ENCODE results near the gene KIF2C.
A peak's percentile ranks its signal among the peaks of the same experiment; 100 is the strongest.
"Not testable (repeated sequence)": the region's sequence is repeated elsewhere in the genome, so short reads cannot be mapped to it uniquely, and the experiment has no call there.

KIF2C gene

DNA sequence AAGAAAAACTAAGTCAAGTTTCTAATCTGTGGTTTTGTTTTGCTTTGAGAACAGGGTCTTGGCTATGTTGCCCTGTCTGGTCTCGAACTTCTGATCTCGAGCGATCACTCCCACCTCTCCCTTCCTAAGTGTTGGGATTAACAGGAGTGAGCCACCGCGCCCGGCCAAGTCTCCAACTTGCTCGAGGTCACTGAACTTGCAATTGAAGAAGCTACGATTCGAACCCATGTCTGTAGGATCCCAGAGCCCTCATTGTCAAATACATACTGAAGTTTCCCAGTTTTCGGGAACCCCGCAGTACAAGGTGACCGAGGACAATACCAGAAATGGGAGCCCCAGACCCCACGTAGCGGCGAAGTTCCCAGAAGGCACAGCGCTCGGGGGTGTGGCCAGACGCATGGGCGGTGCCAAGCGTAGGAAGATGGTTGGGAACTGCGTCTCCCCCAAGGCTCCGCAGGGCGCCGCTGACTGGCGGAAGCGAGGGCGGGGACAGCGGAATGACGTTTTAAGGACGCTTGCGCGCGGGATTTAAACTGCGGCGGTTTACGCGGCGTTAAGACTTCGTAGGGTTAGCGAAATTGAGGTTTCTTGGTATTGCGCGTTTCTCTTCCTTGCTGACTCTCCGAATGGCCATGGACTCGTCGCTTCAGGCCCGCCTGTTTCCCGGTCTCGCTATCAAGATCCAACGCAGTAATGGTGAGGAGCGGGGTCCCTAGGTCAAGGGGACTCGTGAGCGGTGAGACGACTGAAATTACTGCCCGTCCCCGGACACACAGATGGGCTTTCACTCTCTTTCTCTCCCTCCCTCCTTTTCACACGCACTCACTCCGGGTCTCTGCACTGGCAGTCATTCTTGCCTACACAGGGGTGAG is at the start of gene KIF2C:
TSS of gene KIF2C (plus strand) at position 531 of the 872 bp plus-strand sequence. CDS start at position 627, 96 bp downstream.
- peak; percentile 99 for DNase-seq

DNA sequence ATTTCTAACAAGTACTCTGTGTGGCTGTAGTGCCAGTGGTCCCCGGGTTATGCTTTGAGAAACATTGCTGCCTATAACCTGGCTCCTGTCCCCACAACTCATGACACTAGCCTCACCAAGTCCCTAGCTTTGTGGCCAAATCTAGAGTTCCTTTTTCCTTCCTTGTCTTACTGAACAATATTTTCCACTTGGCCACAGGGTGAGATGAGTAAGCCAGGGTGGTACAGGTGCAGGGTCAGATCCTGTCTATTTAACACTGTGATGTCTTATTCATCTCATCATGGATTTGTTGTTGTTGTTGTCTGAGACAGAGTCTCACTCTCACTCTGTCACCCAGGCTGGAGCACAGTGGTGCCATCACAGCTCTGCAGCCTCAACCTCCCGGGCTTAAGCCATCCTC is 46.5 kb upstream of the KIF2C start:
- DNase-seq, result no peak

DNA sequence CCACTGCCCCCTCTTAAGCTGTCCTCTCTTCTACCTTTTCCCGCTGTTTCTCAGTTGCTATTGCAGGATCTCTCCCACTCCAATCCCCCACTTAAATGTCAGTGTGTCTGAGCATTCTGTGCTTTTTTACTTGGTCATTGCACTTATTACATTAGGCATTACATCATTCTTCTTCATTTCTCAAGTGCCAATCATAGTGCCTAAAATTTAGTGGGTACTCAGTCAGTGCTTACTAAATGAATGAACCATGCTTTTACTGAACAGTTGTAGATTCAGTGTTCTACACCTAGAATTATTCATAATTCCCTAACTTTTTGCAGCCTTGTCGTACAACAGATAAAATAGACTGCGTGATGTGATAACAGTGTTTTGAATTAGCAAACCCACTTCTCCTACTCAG is 45.7 kb upstream of the KIF2C start:
- DNase-seq, result no peak

DNA sequence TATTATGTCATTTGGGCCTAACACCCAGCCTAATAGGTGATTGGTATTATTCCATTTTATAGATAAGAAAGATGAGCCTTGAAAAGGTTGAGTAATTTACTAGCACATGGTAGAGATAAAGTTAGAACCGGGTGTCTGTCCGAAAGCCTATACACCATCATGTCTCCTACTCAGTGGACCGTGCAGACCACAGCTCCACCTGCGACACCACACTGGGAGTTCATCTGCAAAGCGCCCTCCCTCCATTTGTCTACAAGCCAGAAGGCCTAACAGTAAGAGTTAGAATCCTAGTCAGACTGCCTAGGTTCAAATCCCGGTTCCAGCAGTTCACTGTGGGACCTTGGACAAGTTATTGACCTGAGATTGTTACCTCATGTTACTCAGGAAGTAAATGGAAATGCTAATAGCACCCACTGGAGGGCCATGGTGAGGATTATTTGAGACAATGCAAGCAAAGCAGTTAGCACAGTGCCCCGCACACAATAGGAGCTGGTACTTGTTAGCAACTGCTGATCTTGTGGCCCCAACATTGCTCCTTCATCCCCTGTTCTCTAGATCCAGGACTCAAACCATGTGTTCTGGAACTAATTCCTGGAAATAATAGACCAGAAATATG is 44.7 kb upstream of the KIF2C start:
- DNase-seq, result no peak

DNA sequence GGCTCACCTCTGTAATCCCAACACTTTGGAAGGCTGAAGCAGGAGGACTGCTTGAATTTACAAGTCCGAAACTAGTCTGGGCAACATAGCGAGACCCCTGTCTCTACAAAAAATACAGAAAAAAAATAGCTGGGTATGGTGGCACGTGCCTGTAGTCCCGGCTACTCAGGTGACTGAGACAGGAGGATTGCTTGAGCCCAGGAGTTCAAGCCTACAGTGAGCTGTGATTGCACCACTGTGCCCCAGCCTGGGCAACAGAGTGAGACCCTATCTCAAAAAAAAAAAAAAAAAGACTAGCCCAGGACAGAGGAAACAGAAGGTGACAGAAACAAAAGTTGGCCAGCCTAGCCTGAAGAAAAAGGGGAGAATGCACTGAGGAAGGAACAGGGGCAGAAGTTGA is 44.0 kb upstream of the KIF2C start:
- DNase-seq, result no peak

DNA sequence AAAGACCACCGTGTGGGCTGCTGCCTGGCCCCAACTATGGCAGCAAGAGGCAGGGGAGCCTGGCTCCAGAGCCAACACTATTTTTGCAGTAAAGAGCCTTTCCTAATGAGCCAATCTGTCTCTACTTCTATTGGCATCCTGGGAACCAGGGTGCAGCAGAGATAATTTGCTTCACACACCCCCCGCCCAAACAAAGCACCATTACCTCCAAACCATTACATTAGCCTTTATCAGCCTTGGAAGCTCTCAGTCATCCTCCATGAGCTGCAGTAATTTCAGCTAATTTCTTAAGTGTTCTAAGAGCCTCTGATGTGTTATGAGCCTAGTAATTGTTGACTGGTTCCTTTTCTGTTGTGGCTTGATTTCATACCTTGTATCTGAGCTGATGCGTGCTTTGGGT is 43.5 kb upstream of the KIF2C start:
- DNase-seq, result no peak

DNA sequence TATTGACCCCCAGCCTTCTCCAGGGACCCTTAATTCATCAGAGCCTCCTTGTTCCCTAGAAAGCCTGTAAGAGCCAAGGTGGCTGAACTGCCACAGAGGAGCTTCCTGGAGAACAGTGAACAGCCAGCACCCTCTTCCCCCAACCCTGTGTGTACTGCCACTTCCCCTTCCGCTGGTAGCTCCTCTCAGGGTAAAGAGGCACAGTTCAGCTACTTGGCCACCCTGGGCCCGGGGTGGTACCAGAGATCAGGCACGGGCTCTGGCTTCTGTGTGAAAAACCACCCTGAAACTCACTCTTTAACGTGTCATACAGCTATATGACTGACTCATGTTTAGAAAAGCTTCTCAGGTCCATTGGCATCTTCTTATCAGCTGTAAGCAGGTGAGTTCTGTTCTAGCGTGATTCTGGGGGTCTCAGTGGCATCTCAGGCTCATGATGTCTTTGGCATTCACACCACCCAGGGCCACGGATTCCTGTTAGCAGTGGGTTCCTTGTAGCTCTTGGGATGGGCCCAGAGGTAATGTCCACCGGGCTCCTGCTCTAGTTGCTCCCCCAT is 42.8 kb upstream of the KIF2C start:
- DNase-seq, result no peak

DNA sequence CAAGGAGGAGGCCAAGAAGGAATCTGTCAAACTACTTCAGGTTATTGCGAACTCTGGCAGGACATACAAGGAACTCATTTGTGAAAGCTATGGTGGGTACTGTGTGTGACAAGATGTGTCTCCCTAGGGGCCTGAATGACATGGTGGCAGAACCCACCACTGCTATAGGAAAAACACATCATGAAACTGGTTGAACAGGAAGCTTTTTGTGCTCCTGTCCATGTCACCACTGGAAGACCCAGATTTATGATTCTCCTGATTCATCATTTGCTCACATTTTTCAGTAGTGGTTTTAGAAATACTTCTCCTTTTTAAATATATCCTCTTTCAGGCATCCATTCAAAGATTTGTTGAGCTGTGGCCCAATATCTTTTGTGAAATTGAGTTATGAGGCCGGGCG is 41.5 kb upstream of the KIF2C start:
- no peak for DNase-seq

DNA sequence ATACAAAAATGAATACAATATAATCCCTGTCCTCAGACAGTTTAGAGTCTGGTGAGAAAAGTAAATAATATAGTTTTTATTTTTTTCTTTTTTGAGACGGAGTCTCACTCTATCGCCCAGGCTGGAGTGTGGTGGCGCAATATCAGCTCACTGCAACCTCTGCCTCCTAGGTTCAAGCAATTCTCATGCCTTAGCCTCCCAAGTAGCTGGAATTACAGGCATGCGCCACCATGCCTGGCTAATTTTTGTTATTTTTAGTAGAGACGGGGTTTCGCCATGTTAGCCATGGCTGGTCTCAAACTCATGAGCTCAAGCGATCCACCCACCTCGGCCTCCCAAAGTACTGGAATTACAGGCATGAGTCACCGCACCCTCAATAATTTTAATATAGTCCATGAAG is 40.3 kb upstream of the KIF2C start:
- not testable (repeated sequence) for DNase-seq

DNA sequence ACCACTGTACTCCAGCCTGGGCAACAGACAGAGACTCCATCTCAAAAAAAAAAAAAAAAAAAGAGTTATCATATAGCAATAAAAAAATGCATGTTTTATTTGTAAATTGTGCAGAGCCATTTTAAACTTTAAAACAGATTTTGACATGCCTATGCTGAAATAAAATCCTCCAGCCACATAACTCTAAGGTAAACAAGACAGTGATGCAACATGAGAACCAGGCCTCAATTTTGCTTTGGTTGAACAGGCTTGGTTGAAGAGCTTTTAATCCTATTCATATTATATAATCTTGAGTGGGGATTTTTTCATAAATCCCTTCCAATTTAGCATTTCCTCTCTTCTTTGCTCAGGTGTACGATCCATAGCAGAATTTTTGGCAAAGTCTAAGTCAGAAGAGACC is 39.1 kb upstream of the KIF2C start:
- DNase-seq, result peak; percentile 24

DNA sequence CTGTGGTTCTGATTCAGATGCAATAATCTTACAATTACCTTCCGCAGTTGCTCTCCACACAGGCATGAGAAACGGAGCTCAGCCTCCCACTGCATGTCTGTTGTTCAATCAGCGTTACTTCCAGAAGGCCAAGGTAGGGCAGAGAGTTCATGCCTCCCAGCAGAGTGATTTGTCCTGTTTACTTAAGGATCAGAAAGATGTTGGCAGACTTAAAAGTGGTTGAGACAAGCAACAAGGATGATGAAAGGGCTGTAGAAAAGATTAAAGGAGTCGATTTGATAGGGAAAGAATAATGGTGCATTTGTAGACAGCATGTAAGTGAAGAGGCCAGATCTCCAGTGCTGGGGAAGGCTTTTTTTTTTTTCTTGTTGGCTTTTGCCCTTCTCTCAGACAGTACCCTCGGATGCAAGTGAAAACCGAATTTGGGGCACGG is 38.5 kb upstream of the KIF2C start:
- no peak for DNase-seq

DNA sequence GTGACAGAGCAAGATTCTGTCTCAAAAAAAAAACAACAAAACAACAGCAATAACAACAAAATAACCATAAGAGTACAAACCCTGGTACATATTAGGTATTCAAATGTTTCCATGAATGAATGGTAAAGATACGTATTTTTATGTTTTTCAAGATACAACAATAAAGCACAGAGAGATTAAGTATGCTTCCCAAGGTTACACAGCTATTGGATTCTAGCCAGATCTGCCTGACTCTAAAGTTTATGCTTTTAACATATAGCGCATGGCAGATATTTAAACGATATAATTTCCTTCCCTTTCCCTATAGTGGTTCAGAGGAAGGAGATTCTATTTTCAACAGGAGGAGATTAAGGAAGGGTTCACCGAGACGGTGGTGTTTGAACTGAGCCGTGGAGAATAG is 34.2 kb upstream of the KIF2C start:
- no peak for DNase-seq

DNA sequence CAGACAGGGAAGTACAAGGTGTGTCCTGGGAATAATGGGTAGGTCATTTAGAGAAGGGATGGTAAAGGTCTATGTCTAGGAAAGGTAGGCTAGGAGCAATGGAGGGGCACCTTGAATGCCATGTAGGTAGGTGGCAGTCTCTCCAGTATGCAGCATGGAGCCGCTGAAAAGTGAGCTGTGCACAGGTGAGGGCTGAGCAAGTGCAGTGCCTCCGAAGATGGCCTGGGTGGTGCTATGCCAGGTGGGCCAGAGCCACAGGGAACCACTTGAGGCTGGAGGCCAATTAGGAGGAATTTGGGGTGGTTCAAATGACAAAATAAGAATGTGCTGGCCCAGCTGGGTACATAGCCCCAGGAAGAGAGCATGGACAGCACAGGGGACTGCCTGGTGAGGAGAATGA is 33.7 kb upstream of the KIF2C start:
- no peak for DNase-seq

DNA sequence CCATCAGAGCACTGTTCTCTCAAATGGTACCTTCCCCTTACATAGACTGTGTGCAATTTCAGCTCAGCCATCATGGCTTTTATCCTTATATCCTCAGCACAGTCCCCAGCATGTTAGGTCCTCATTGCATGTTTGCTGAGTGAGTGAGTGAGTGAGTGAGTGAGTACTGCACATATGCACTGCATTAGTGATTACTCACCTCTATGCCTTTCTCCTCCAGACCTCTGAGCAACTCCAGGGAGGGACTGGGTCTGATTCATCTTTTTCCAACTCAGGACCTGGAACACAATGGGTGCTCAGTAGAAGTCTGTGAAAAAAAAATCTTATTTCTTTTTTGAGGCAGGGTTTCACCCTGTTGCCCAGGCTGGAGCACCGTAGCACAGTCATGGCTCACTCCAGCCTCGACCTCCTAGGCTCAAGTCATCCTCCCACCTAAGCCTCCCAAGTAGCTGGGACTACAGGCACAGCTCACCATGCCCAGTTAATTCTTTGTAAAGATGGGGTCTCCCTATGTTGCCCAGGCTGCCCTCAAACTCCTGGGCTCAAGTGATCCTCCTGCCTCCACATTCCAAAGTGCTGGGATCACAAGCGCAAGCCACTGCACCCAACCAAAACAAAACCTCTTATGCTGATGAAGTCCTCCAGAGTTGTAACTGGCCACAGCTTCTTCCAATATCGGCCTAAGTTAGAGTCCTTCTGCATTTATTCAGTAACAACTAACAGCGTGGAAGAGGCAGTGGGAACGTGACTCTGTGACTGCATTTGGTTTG is 32.3 kb upstream of the KIF2C start:
- peak; percentile 47 for DNase-seq

DNA sequence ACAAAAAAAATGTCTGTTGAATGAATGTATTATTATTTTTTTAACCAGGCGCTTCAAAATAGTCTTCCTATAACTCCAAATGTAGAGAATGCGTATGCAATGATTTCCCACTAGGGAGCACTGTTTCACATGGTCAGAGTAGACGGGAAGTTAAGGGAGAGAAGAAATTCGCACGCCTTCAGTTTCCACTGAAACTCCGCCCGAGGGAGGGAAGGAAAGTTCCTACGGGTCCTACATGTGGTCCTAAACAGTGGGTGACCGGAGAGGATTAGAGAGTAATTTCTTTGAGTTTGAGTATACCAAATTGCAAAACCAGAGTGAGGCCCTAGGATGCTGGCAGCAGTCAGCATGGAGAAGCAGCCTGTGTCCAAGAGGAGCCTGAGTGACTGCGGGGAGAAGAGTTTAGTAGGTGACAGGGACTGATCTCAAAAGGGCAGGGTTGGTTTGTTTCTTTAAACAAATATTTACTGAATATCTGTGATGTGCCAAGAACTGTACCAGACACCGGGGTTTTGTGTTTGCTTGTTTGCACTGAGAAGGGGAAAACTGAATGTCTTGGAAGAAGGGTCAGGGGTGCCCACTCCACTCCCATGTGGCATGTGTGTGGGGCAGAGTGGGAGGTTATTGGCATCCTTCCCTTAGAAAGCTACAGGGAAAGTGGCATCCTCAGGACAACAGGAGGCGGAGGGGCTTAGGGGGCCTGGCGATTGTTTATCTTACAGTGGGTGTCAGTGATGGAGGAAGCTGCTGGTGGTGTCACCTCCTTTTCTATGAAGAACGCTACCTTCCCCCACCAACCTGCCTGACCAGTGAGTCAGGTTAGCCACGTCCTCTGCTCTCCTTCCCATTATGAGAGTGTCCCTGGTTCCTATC is 31.4 kb upstream of the KIF2C start:
- DNase-seq, result peak; percentile 56

DNA sequence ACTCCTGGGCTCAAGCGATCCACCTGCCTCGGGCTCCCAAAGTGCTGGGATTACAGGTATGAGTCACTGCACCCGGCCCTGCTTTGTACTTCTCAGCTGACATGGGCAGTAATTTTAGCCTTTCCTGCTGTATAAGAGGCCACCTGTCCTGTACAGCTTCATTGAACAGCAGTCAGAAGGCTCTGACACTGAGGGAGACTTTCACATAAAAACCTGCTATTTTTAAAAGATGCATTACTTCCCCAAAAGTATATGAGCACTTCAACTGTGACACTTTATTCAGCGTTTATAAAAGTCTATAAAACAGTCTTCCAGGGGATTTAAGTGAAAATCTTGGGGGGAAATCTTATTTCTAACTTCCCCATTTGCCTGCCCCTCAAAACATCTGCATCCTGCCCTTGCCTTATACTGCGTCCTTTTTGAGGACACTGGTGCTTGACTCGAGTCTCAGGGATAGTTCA is 26.3 kb upstream of the KIF2C start:
- DNase-seq, result peak; percentile 96

DNA sequence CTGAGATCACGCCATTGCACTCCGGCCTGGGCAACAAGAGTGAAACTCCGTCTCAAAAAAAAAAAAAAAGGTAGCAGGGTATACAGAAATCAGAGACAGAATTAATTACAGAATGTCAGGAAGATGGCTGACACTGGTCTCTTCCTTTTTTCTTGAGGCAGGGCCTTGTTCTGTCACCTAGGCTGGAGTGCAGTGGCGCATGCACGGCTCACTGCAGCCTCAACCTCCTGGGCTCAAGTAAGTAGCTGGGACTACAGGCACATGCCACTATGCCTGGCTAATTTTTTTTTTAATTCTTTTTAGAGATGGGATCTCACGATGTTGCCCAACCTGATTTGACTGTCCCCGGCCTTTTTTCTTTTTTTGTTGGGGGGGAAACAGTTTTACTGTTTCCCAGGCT is 25.1 kb upstream of the KIF2C start:
- no peak for DNase-seq

DNA sequence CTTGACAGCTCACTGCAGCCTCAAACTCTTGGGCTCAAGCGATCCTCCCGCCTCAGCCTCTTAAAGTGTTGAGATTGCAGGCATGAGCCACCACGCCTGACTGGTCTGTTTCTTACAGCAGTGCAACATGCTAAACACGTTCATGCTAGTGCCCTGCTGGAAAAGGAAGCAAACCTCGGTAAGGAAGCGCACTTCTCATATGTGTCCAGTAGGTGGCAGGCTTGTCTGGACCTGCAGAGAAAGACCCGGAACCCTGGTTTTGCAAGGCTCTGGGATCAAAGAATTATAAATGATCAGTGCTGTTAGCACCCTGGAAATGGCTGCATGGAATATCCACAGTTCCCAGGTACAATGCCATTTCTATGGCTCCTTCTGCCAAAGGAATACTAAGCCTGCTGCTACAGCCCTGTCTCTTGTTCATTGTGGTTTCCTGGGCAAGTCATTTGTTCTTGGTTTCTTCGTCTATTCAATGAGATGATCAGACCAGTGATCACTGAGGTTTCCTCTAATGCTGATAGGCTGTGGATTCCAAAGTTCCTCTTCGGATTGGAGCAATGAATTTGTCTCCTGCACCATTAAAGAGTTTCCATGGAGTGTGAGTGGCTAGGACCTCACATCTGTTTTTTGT is 24.6 kb upstream of the KIF2C start:
- peak; percentile 91 for DNase-seq

DNA sequence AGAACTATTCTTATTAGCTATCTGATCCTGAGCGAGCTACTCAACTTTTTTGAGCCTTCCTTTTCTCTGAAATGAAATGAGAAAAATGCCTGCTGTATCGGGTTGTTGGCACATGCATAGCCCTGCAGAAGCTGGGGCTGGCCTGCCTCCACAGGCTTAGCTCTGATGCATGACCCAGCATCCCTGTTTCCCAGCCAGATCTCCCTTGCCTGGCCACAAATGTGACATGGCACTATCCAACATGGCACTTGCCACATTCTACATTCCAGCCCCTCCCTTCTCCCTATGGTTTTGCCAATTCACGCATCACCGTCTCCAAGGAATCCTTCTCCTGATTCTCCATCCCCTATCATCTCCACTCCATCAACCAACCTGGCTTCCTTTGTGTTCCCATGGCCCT is 22.5 kb upstream of the KIF2C start:
- no peak for DNase-seq

DNA sequence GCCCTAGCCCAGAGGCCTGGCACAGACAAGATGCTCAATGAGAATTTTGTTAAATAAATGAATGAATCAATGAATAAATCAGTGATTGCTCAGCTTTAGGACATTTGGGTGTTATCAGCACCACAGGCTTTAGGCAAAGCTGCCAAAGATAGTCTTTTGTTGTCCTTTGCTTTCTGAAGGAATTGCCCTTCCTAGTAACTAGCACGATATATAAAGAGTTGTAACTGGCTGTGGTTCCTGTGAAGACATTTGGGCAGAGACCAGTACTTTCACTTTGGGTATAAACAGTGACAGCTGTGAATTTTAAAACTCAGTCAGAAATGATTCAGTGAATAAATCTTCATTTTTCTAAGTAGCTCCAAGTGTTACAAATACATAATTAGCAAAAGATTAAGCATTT is 22.0 kb upstream of the KIF2C start:
- DNase-seq, result no peak

DNA sequence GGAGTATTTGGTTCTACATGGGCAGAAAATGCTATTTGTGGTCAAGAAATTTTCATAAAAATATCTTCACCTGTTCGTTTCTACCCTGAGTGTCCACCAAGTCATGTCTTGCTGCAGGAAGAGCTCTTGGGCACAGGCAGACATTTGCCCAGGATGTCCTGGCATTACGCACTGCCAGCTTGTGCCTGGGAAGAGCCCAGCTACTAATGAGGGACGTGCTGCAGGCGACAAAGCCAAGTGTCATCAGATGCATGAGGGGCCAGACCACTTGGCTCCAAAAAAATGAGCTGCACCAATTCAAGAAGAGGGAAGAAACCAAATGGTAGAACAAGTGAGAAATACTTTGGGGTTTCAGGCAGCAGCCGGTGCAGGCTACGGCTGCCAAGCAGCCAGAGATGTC is 21.5 kb upstream of the KIF2C start:
- no peak for DNase-seq

DNA sequence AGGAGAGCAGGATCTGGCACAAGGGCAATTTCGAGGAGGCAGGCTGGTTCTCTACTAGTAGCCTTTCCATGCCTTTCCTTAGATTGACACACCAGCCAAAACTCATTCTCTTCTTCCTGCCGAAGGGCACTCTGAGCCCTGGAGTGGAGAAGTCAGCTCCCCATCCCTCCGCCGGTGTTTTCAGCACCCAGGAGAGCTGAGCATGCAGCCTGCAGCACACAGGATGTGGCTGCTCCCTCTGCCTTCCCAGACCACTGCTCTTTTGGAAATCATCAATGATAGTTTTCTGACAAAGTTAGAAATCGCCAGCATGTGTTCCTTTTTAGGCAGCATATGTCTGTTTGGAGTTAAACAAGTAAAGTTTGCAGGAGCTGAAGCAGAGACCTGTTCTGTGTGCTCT is 20.3 kb upstream of the KIF2C start:
- no peak for DNase-seq
